Left renal pelvis (tissue), 4 donors: Measurements from ENCODE around the gene EPB41L3. TPM values are rescaled to one million over a fixed set of nuclear protein-coding genes. Genes with fewer than 3 reads are reported as not detected.

Source experiments
- DNase-seq, 4 donors: peaks; one replicate each; pipeline ENCODE4 v3.0.0-alpha.2; 2013; ENCODE audit warnings: low read depth in 4 of 4, low spot score in 3 of 4
- polyA plus RNA-seq, 4 donors: library from polyadenylated mRNA; unstranded; fragments of 120-200 nt; gene quantifications; one replicate each; pipeline ENCODE4 v1.2.1, GENCODE V29; 2013; ENCODE audit not compliant: insufficient read length in 4 of 4

EPB41L3 gene
- polyA plus RNA-seq, 4 donors = 42.0 to 59.6 (median 58.0) TPM

DNA sequence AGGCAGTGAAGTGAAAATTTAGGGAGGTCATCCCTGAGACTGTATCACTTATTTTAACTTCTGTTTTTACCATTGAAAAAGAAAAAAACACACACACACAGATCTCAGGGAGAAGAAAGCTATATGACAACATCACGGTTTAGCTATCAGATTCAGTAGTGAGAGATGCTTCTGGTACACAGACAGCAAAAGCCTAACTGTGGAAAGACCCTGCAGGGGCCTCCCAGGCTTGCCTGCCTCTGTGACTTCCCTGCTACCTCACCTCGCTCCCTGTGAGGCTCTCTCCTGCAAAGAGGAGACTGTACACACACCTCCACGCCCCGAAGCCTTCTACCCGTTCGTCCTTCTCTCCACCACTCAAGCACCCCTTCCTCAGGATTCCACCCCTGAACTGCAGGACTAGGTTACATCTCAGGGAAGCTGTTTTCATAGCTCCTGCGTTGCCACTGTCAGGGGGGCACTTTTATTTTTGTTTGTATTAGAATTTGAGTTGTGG, 86.3 kb downstream of the EPB41L3 start:
- no peak for DNase-seq

- no peak for DNase-seq
Observed at GRCh38 chr18:5456577-5457461, 87.0 kb downstream of the EPB41L3 start.

- no peak for DNase-seq
Observed at GRCh38 chr18:5455674-5456073, 88.1 kb downstream of the EPB41L3 start.

- DNase-seq = no peak
Observed at GRCh38 chr18:5452943-5453443, 90.8 kb downstream of the EPB41L3 start.

DNA sequence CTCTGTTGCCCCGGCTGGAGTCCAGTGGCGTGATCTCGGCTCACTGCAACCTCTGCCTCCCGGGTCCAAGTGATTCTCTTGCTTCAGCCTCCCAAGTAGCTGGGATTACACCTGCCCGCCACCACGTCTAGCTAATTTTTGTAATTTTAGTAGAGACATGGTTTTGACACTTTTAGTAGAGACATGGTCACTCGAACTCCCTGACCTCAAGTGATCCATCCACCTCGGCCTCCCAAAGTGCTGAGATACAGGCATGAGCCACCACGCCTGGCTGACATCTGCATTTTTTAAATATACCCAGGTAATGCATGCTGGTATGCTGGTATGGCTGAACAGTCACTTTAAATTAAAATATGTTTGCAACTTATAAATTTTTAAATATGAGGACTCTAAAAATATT, 91.9 kb downstream of the EPB41L3 start:
- no peak for DNase-seq

DNA sequence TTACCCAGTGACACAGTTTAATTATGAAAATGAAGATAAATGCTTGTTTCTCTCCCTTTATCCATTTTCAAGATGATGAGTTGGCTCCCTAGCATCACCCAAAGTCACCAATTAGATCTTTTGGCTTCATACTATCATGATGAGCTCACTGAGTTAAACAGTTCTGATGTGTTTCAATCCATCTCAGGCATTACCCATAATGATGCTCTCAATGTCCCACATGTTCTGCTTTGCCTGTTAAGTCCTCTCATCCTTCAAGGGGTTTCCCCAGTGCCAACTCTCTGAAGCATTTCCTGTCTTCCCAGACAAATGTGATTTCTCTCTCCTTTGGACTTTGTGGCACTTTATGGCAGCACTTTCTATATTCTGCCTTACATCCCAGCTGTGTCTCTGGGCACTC, 92.6 kb downstream of the EPB41L3 start:
- no peak for DNase-seq

- DNase-seq = no peak
Observed at GRCh38 chr18:5449858-5450509, 93.8 kb downstream of the EPB41L3 start.

DNA sequence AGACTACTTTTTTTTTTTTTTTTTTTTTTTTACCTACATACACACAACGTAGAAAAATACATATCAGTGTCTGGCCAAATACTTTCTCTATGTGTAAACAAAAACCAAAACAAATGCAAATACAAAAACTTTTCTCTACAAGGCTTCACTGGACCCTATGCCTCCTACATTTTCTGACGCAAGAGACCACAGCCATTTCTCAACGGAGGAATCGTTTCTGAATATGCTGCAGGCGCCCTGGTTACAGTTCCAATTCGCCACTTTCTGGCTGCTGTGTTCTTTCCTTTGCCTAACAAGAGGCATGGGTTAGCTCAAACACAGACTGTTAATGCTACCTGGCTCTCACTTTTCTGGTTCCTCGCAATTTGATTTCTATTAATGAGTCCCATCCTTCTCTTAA, 96.4 kb downstream of the EPB41L3 start:
- no peak for DNase-seq

DNA sequence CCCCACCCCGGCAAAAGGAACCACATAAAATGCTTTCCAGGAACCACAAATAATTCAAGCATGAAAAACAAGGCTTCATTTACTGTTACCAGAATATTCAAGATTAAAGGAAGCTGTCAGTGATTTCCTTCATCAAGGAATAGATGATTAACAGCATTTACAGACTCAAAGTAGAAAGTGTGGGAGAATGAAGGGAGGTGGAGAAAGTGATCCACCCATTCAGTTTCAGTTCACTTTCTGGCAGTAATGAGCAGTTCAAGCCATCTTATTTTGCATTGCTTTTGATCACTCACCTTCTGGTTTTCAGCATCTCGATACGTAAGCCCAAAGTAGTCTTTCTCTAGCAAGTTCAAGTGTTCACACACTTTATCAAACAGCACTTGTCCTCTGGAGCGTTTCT, 99.0 kb downstream of the EPB41L3 start:
- DNase-seq = no peak

DNA sequence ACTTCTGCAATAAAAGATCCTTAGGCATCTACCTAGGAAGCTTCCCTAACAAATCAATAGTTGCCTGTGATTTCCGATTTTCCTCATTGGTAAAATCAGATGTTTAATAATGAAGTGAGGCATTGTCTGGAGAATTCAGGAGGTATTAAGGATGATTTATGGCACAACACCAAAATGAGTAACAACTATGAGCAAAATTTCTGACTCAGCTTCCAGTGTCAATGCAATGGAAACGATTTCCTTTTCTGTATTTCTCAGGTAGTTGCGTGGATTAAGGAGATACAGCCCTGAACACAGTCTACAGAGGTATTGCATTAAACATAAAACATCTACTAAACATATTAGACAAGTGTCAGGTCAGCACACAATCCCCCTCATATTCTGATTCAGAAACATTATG, 99.5 kb downstream of the EPB41L3 start:
- DNase-seq = no peak

DNA sequence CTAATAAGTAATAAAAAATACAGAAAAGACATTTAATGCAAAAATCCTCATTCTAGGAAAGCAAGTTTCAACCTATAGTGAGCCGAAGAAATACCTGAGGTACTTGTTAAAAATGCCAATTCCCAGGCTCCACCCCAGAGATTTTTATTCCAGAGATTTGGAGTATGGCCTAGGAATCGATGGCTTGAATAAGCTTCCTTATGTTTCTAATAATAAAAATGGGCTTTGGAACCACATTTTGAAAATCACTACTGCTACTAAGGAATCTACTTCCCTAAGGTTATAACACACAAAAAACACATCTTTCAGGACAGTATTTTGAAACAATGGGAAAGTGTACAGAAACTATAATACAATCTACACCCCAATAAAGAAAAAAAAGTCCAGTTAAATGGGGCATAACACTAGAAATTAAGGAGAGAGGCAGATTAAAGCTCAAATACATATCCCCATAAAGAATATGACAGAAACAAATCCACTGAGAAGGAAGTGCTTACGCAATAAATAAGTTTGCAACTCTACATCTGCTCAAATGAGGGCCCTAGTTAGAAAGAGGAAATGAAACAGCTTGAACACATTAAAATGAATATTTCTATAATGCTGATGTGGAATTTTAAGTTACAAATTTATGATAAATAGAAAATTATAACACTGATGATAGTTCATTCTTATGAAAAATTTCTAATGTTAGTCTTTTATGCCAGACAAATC, 103.7 kb downstream of the EPB41L3 start:
- DNase-seq = no peak

- no peak for DNase-seq
Observed at GRCh38 chr18:5434425-5434824, 109.4 kb downstream of the EPB41L3 start.

GRCh38 chr18:5431836-5432575, 111.8 kb downstream of the EPB41L3 start:
- no peak for DNase-seq

DNA sequence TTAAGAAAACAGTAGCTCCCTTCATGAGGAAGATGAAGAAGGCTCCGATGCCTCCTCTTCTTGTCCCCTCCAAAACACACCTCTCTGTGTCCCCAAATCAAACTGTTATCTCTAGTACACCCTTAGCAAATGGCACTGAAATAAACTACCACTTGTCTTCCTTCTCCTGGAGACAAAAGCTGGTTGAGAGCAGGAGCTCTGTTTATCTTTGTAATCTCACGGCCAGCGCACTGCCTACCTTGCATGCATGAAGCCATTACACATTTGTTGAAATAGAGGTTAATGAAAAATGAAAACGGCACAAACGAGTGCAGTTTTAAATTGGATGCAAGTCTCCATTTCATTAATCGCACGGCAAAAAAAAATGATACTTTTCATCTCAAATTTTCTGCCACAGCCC, 113.7 kb downstream of the EPB41L3 start:
- no peak for DNase-seq

- DNase-seq = no peak
Observed at GRCh38 chr18:5429681-5430080, 114.1 kb downstream of the EPB41L3 start.

DNA sequence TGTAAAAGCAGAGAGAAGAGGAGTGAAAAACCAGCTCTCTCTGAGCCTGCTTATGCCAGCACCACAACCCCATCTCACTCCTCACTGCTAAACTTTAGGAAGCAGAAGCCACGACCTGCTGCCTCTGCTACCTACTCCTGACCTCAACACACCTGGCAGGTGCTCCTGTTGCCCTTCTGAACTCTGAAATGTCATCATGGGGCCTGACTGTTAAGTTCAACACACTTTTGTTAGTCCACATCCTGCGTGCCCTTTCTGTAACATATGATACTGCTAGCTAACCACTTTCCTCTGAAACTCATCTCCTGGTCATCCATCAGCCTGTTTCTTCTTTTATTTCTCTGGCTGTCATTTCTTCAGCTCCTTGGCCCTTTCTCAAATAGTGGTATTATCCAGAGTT, 118.1 kb downstream of the EPB41L3 start:
- DNase-seq = no peak

- no peak for DNase-seq
Observed at GRCh38 chr18:5424903-5425664, 118.7 kb downstream of the EPB41L3 start.

- no peak for DNase-seq
Observed at GRCh38 chr18:5422626-5423025, 121.2 kb downstream of the EPB41L3 start.

DNA sequence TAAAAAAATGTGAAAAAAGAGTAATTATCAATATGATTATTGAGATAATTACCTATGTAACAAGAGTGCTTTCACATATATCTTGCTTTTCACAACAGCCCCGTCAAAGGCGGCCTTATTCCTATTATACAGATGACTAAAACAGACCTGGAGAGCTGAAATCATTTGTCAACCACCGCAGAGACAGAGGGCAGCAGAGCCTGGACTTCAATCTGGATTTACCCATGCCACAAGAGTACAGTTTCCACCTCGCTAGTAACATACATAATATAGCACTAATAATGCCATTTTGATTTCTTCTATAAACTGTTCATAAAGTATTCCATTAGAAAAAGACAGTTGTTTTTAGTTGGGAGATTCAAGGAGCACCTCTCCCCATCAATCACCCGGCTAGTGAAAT, 121.8 kb downstream of the EPB41L3 start:
- no peak for DNase-seq

- DNase-seq = no peak
Observed at GRCh38 chr18:5420906-5421305, 122.9 kb downstream of the EPB41L3 start.
